K562 (cell line): ENCODE results near the gene MFSD12. TPM values are rescaled to one million over a fixed set of nuclear protein-coding genes. Genes with fewer than 3 reads are reported as not detected.

ENCODE experiments used
- ATAC-seq: fragments of 200-7000 bp; cut with Tn5 transposase; 3 replicates; pipeline ENCODE4 v1.9.1; 2020; ENCODE audit warnings: moderate library complexity
- BruUV-seq: library from RNA; stranded (reverse); fragments of 400-500 nt; replicated peaks from 2 replicates; lab custom pipeline; 2021; lab: Mats Ljungman, UMichigan
- CTCF ChIA-PET: fragments of 300-600 bp; formaldehyde crosslinking; extraction: SDS; loops from one replicate; lab custom pipeline; 2021; ENCODE audit warnings: low intra/inter-chr PET ratio; lab: Yijun Ruan, JAX
- POLR2A ChIA-PET: fragments of 300-600, 350-650 bp; sonication (Branson Sonifier 250); formaldehyde crosslinking; extraction: SDS; loops from one replicate; lab custom pipeline; 2021; ENCODE audit warnings: antibody characterized with exemption, inconsistent platforms; lab: Yijun Ruan, JAX
- DNase-seq, 4 experiments: peaks; one replicate each; pipeline versions ENCODE4 v3.0.0 to v3.0.0-alpha.2; 2011 to 2018; ENCODE audit warnings: low spot score in 3 of 4, mixed read lengths in 3 of 4; ENCODE audit errors: extremely low read depth in 1 of 4
- FAIRE-seq: peaks from 2 replicates; lab custom pipeline; 2011; peaks lifted over from hg19 to GRCh38; lab: Jason Lieb, UNC
- H2AFZ ChIP-seq: 2 replicates; pipeline ENCODE4 v1.6.0; 2011; ENCODE audit warnings: low read depth, low read length, control low read depth, inconsistent platforms
- H3K27ac ChIP-seq: fragments of 200-600 bp; 3 replicates; pipeline ENCODE4 v1.8.0; 2011; ENCODE audit warnings: low read depth, mild to moderate bottlenecking, control low read depth, inconsistent platforms, low read length, moderate library complexity, mixed read lengths; ENCODE audit errors: extremely low read depth
- H3K27me3 ChIP-seq, 2 experiments: fragments of 300-600 bp in 1 of 2; 2 replicates in 1 of 2; 3 replicates in 1 of 2; pipeline versions ENCODE4 v1.6.0 to v1.8.0; 2011; ENCODE audit warnings: inconsistent platforms in 2 of 2, low read length in 2 of 2, mild to moderate bottlenecking in 1 of 2, mixed read lengths in 1 of 2, moderate library complexity in 1 of 2; ENCODE audit not compliant: control insufficient read depth in 2 of 2, insufficient read depth in 2 of 2
- H3K36me3 ChIP-seq: fragments of 300-600 bp; 3 replicates; pipeline ENCODE4 v1.8.0; 2011; ENCODE audit warnings: mild to moderate bottlenecking, low read length, inconsistent platforms; ENCODE audit not compliant: control insufficient read depth, insufficient read depth
- H3K4me1 ChIP-seq, 2 experiments: fragments of 200-600 bp in 1 of 2; replicated peaks in 1 of 2; 2 replicates in 1 of 2; 3 replicates in 1 of 2; pipeline versions ENCODE4 v1.5.1 to v1.8.0; 2011; ENCODE audit warnings: inconsistent platforms in 2 of 2, low read length in 2 of 2, mild to moderate bottlenecking in 1 of 2, mixed read lengths in 1 of 2, moderate library complexity in 1 of 2; ENCODE audit not compliant: control insufficient read depth in 2 of 2, insufficient read depth in 2 of 2
- H3K4me2 ChIP-seq: 2 replicates; pipeline ENCODE4 v1.6.1; 2011; ENCODE audit warnings: low read length, control low read depth, inconsistent platforms, mixed read lengths; ENCODE audit not compliant: insufficient read depth
- H3K4me3 ChIP-seq: fragments of 200-600 bp; sonication (generic), shearing (Covaris generic); 2 replicates; pipeline ENCODE4 v1.5.1; 2016; ENCODE audit warnings: control low read depth, inconsistent platforms
- H3K79me2 ChIP-seq: fragments of 200-600 bp; 3 replicates; pipeline ENCODE4 v1.8.0; 2011; ENCODE audit warnings: low read length, inconsistent platforms; ENCODE audit not compliant: control insufficient read depth, insufficient read depth
- H3K9ac ChIP-seq, 2 experiments: 2 replicates each; pipeline versions ENCODE4 v1.6.0 to v1.6.1; 2011; ENCODE audit warnings: low read depth in 2 of 2, low read length in 2 of 2, control low read depth in 1 of 2, inconsistent platforms in 1 of 2, mild to moderate bottlenecking in 1 of 2, mixed read lengths in 1 of 2; ENCODE audit not compliant: insufficient read depth in 1 of 2
- H3K9me1 ChIP-seq: one replicate; pipeline ENCODE4 v1.6.0; 2011; ENCODE audit warnings: inconsistent platforms, mild to moderate bottlenecking, low read length, moderate library complexity; ENCODE audit not compliant: control insufficient read depth, insufficient read depth
- H3K9me3 ChIP-seq: replicated peaks from 2 replicates; pipeline ENCODE4 v1.5.1; 2011; ENCODE audit warnings: low read depth, low read length, inconsistent platforms; ENCODE audit not compliant: control insufficient read depth, insufficient read depth
- H4K20me1 ChIP-seq: replicated peaks from 2 replicates; pipeline ENCODE4 v1.6.1; 2011; ENCODE audit warnings: low read length, inconsistent platforms, mixed read lengths; ENCODE audit not compliant: control insufficient read depth, insufficient read depth
- GATAD2A ChIP-seq: fragments of 450-650 bp; IDR thresholded peaks from 2 replicates; pipeline ENCODE4 v1.6.1; 2017
- JUNB ChIP-seq: fragments of 450-650 bp; formaldehyde crosslinking; conservative IDR thresholded peaks from 2 replicates; pipeline ENCODE4 v1.4.0; 2020; ENCODE audit warnings: mild to moderate bottlenecking
- MNT ChIP-seq, 2 experiments: fragments of 450-650 bp; conservative IDR thresholded peaks; 2 replicates each; pipeline ENCODE4 v1.6.1; 2017; ENCODE audit warnings: mild to moderate bottlenecking in 2 of 2, moderate library complexity in 2 of 2
- MYNN ChIP-seq, 2 experiments: sonication (generic); formaldehyde crosslinking in 1 of 2; IDR thresholded peaks; 2 replicates each; pipeline versions ENCODE4 v1.5.0 to v1.6.1; 2016 to 2020; ENCODE audit warnings: antibody characterized with exemption in 1 of 2, missing genetic modification reagents in 1 of 2
- NCOR1 ChIP-seq: fragments of 450-650 bp; IDR thresholded peaks from 2 replicates; pipeline ENCODE4 v1.6.1; 2016; ENCODE audit warnings: mild to moderate bottlenecking, moderate library complexity
- NEUROD1 ChIP-seq: fragments of 150-350 bp; IDR thresholded peaks from 2 replicates; pipeline ENCODE4 v1.6.1; 2014; ENCODE audit warnings: borderline replicate concordance, low read length, low read depth; ENCODE audit not compliant: partially characterized antibody
- PYGO2 ChIP-seq: fragments of 450-650 bp; IDR thresholded peaks from 2 replicates; pipeline ENCODE4 v1.6.1; 2016; ENCODE audit warnings: mild to moderate bottlenecking, missing genetic modification characterization, moderate library complexity, missing compliant biosample characterization
- RCOR1 ChIP-seq, 2 experiments: IDR thresholded peaks; 2 replicates each; pipeline ENCODE4 v1.6.1; 2012; ENCODE audit warnings: low read depth in 2 of 2, low read length in 2 of 2, borderline replicate concordance in 1 of 2, improper control_type of control experiment in 1 of 2
- ZNF316 ChIP-seq: fragments of 450-650 bp; IDR thresholded peaks from 2 replicates; pipeline ENCODE4 v1.6.1; 2016
- ZNF318 ChIP-seq, 2 experiments: fragments of 450-650 bp; IDR thresholded peaks; 2 replicates each; pipeline ENCODE4 v1.6.1; 2016; ENCODE audit warnings: mild to moderate bottlenecking in 2 of 2, borderline replicate concordance in 1 of 2, low read depth in 1 of 2, moderate library complexity in 1 of 2
- ZNF384 ChIP-seq: IDR thresholded peaks from 2 replicates; pipeline ENCODE4 v1.6.1; 2012; ENCODE audit warnings: low read depth, low read length, improper control_type of control experiment
- WGBS: fragments of 100-300 bp; shearing (Covaris generic); methylation state at CpG from one replicate; pipeline ENCODE4 v1.1.6; 2016; ENCODE audit warnings: low coverage, mixed read lengths; ENCODE audit not compliant: insufficient coverage; ENCODE audit errors: missing lambda C conversion rate; 5-methylcytosine and 5-hydroxymethylcytosine counted together
- in situ Hi-C: fragments of 300-500 bp; cut with MboI; formaldehyde crosslinking; loops from 4 replicates; pipeline ENCODE4 v1.15.0; 2018; ENCODE audit warnings: inconsistent platforms, mixed read lengths
- intact Hi-C: fragments of 100-400 bp; cut with micrococcal nuclease; formaldehyde crosslinking; loops from 2 replicates; pipeline ENCODE4 v1.14.2; 2022
- polyA plus RNA-seq, 8 experiments: library from polyadenylated mRNA; depleted of rRNA in 4 of 8; stranded (reverse) in 5 of 8; unstranded in 3 of 8; fragments of >200 nt; fragmentation: Nextera tagmentation in 2 of 8; fragmentation: Illumina TruSeq in 1 of 8; extraction: Ambion mirVana in 2 of 8; extraction: Trizol in 1 of 8; gene quantifications; 2 replicates each; pipeline versions ENCODE4 v1.2.1 to v1.2.3, GENCODE V29; 2011 to 2014; ENCODE audit warnings: inconsistent platforms in 1 of 8, missing spikeins in 1 of 8
- total RNA-seq, 7 experiments: library from RNA; depleted of rRNA in 6 of 7; stranded (reverse); fragments of >200 nt in 6 of 7; fragmentation: Illumina TruSeq in 2 of 7; extraction: Trizol in 2 of 7; gene quantifications; 2 replicates each; pipeline versions ENCODE4 v1.2.1 to v1.2.3, GENCODE V29; 2011 to 2021; ENCODE audit warnings: low replicate concordance in 1 of 7

Gene MFSD12
- total and polyA plus RNA-seq, 9 of the 15 experiments (the other 6 are each of a cell fraction or from before 2014, with no cell fraction given), result 0.69 to 112 (median 31.8) TPM

- H3K4me1 ChIP-seq, result peaks cover 30 to 56% of the 10 kb centered on the region in 2 experiments
- H3K9me1 ChIP-seq, result peaks cover 5% of the 10 kb centered on the region
- CTCF ChIA-PET, result no interaction called here
- WGBS, result 12% methylated on average over 11 of the region's 11 CpGs
- FAIRE-seq, result peak; percentile 99
- H2AFZ ChIP-seq, result no peak overlapping the region
- H3K4me2 ChIP-seq, result no peak overlapping the region; the same call in 1 of the 2 replicates
- peaks cover 2% of the 10 kb centered on the region; the same call in 2 of the 3 replicates for H3K79me2 ChIP-seq
- BruUV-seq, result no TSS peak
- intact Hi-C loops, result no loop called here
- peak overlapping the region; percentile 52 for H3K27ac ChIP-seq
- ATAC-seq, result peak; percentile 67
- peak in 2 of 4 experiments; percentile 60 to 80 for DNase-seq
- H3K36me3 ChIP-seq, result peaks cover 26% of the 10 kb centered on the region; the same call in 2 of the 3 replicates
- no peaks in the 10 kb centered on the region for H3K27me3 ChIP-seq
- in situ Hi-C loops, result no loop called here
- H3K9me3 ChIP-seq, result no peaks in the 10 kb centered on the region
- H4K20me1 ChIP-seq, result no peaks in the 10 kb centered on the region; the same call in 1 of the 2 replicates
- no peak overlapping the region for H3K4me3 ChIP-seq
- POLR2A ChIA-PET, result interaction anchor here (0.6 to 2.6 kb wide), 5 partner anchors 11 to 27 kb away, joined by 3 to 14 read pairs (median 4); no protein-coding TSS in a partner anchor
- H3K9ac ChIP-seq, result no peak overlapping the region; a peak in 1 of 4 replicates
- TF ChIP-seq NEUROD1 (peak; percentile 57), JUNB (CRISPR knock-in tag) (0 out of 2 replicates have a peak, but pooled peaks have one; percentile 34), MYNN (IDR thresholded peaks at IDR 0.05) (no peak), MYNN (CRISPR knock-in tag; IDR thresholded peaks at IDR 0.05) (no peak), RCOR1 (IDR thresholded peaks at IDR 0.05; ENCODE audit: borderline replicate concordance in 1 of 2, low read depth in 2 of 2, low read length in 2 of 2) (peak in 1 of 2 experiments; percentile 88; a peak in 2 of 4 replicates), MNT (conservative IDR thresholded peaks at IDR 0.05) (peak; percentile 52 to 74), NCOR1 (no peak), ZNF316 (peak; percentile 81), ZNF318 (IDR thresholded peaks at IDR 0.05; ENCODE audit: borderline replicate concordance in 1 of 2, low read depth in 1 of 2) (peak in 1 of 2 experiments; percentile 40; a peak in 1 of 4 replicates), ZNF384 (no peak), PYGO2 (tag) (no peak), GATAD2A (no peak)
Measured at GRCh38 chr19:3580156-3580934, 23.0 kb upstream of the MFSD12 start.
